ENCODE measurements around the gene ERCC1.

DNA sequence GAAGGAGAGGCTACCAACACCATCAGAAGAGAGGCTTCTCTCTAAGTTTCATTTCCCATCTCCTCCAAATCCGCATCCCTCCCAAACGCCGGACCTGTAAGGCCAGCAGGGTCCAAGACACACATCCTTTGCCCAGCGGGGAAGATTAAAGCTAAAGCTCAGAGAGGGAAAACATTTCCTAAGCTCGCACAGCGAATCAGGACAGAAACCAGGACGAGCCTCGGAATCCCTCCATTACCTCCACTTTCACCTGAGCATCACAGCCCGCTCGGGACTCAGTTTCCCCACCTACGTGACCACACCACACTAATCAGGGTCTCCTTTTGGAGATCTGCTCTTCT is 43.4 kb upstream of the ERCC1 start:
- TF ChIP-seq, protein P1, sequence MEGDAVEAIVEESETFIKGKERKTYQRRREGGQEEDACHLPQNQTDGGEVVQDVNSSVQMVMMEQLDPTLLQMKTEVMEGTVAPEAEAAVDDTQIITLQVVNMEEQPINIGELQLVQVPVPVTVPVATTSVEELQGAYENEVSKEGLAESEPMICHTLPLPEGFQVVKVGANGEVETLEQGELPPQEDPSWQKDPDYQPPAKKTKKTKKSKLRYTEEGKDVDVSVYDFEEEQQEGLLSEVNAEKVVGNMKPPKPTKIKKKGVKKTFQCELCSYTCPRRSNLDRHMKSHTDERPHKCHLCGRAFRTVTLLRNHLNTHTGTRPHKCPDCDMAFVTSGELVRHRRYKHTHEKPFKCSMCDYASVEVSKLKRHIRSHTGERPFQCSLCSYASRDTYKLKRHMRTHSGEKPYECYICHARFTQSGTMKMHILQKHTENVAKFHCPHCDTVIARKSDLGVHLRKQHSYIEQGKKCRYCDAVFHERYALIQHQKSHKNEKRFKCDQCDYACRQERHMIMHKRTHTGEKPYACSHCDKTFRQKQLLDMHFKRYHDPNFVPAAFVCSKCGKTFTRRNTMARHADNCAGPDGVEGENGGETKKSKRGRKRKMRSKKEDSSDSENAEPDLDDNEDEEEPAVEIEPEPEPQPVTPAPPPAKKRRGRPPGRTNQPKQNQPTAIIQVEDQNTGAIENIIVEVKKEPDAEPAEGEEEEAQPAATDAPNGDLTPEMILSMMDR (IDR thresholded peaks at IDR 0.05; ENCODE audit: poor library complexity, severe bottlenecking), result no peak
- TF ChIP-seq, protein P2, sequence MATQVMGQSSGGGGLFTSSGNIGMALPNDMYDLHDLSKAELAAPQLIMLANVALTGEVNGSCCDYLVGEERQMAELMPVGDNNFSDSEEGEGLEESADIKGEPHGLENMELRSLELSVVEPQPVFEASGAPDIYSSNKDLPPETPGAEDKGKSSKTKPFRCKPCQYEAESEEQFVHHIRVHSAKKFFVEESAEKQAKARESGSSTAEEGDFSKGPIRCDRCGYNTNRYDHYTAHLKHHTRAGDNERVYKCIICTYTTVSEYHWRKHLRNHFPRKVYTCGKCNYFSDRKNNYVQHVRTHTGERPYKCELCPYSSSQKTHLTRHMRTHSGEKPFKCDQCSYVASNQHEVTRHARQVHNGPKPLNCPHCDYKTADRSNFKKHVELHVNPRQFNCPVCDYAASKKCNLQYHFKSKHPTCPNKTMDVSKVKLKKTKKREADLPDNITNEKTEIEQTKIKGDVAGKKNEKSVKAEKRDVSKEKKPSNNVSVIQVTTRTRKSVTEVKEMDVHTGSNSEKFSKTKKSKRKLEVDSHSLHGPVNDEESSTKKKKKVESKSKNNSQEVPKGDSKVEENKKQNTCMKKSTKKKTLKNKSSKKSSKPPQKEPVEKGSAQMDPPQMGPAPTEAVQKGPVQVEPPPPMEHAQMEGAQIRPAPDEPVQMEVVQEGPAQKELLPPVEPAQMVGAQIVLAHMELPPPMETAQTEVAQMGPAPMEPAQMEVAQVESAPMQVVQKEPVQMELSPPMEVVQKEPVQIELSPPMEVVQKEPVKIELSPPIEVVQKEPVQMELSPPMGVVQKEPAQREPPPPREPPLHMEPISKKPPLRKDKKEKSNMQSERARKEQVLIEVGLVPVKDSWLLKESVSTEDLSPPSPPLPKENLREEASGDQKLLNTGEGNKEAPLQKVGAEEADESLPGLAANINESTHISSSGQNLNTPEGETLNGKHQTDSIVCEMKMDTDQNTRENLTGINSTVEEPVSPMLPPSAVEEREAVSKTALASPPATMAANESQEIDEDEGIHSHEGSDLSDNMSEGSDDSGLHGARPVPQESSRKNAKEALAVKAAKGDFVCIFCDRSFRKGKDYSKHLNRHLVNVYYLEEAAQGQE (IDR thresholded peaks at IDR 0.05; ENCODE audit: borderline replicate concordance), result no peak
- TF ChIP-seq RAD21 (conservative IDR thresholded peaks at IDR 0.05) (no peak), POLR2AphosphoS5 (IDR thresholded peaks at IDR 0.05) (no peak), SMC3 (conservative IDR thresholded peaks at IDR 0.05; ENCODE audit: poor library complexity) (no peak), EP300 (conservative IDR thresholded peaks at IDR 0.05; ENCODE audit: poor library complexity, severe bottlenecking) (no peak)

Data from neural cell (in vitro differentiated cells).